Tibial artery (tissue), 4 donors: ENCODE data around the gene TEX264.
A peak's percentile ranks its signal among the peaks of the same experiment; 100 is the strongest.
"Not testable (repeated sequence)": the region's sequence is repeated elsewhere in the genome, so short reads cannot be mapped to it uniquely, and the experiment has no call there.

ENCODE experiments used
- DNase-seq, 2 donors: peaks; one replicate each; pipeline ENCODE4 v3.0.0-alpha.2; 2019
- H3K27ac ChIP-seq, 2 donors: fragments of 200-600 bp; sonication (generic) in 1 of 2; 1 replicate in 1 of 2; 2 replicates in 1 of 2; pipeline ENCODE4 v1.5.1; 2018 to 2019; ENCODE audit warnings: mild to moderate bottlenecking in 1 of 2
- H3K27me3 ChIP-seq, 2 donors: fragments of 200-600 bp; sonication (generic) in 1 of 2; one replicate each; pipeline versions ENCODE4 v1.5.1 to v1.6.0; 2016 to 2019
- H3K36me3 ChIP-seq, 3 donors: fragments of 200-600 bp; sonication (generic) in 2 of 3; one replicate each; pipeline ENCODE4 v1.5.1; 2016 to 2019; ENCODE audit warnings: mild to moderate bottlenecking in 2 of 3
- H3K4me1 ChIP-seq, 4 donors: fragments of 200-600 bp; sonication (generic) in 2 of 4; 1 replicate in 3 of 4; 2 replicates in 1 of 4; pipeline ENCODE4 v1.5.1; 2016 to 2019
- H3K4me3 ChIP-seq, 2 donors: fragments of 200-600 bp; sonication (generic) in 1 of 2; 1 replicate in 1 of 2; 2 replicates in 1 of 2; pipeline ENCODE4 v1.5.1; 2018 to 2019; ENCODE audit warnings: mild to moderate bottlenecking in 2 of 2
- H3K9me3 ChIP-seq, 3 donors: fragments of 200-600 bp; sonication (generic) in 1 of 3; one replicate each; pipeline ENCODE4 v1.5.1; 2016 to 2019
- intact Hi-C: fragments of 100-400 bp; cut with DNase I; formaldehyde crosslinking; loops from one replicate; pipeline ENCODE4 v1.15.0; 2023; ENCODE audit warnings: low total_unique reads
- TF ChIP-seq, protein P1 (sequence below), 2 experiments: fragments of 200-600 bp in 1 of 2; fragments of 450-650 bp in 1 of 2; IDR thresholded peaks; one replicate each; pipeline ENCODE4 v1.5.1; 2017 to 2019; ENCODE audit warnings: antibody characterized with exemption in 2 of 2, mild to moderate bottlenecking in 1 of 2, moderate library complexity in 1 of 2

TEX264 gene

DNA sequence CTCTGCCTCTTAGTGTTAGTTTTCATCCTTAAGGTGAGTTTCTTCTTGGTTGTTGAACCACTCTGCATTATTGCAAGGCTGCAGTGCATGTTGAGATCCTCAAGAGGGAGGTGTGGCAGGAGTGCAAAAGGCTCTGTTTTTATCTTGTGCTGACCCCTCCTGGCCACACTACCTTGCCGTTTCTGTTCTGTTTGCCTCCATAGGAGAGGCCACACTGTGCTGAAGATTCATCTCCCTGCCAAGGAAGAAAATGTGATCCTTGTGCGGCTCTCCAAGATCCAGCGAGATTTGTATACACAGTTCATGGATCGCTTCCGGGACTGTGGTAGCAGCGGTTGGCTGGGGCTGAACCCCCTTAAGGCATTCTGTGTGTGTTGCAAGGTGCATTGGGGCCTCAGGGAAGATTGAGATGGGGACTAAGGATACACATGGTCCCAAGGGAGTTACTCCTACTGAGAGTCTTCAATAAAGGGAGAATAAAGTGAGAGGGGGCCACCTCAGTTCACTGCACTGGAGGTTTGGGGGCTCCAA lies 33.0 kb upstream of the TEX264 start:
- Histone ChIP-seq H3K27ac (no peak overlapping the region), H3K36me3 (peaks cover 91 to 97% (median 96%) of the 10 kb centered on the region in 3 donors), H3K4me1 (no peaks in the 10 kb centered on the region), H3K27me3 (no peaks in the 10 kb centered on the region), H3K4me3 (no peak overlapping the region), H3K9me3 (no peaks in the 10 kb centered on the region)
- TF ChIP-seq, protein P1, sequence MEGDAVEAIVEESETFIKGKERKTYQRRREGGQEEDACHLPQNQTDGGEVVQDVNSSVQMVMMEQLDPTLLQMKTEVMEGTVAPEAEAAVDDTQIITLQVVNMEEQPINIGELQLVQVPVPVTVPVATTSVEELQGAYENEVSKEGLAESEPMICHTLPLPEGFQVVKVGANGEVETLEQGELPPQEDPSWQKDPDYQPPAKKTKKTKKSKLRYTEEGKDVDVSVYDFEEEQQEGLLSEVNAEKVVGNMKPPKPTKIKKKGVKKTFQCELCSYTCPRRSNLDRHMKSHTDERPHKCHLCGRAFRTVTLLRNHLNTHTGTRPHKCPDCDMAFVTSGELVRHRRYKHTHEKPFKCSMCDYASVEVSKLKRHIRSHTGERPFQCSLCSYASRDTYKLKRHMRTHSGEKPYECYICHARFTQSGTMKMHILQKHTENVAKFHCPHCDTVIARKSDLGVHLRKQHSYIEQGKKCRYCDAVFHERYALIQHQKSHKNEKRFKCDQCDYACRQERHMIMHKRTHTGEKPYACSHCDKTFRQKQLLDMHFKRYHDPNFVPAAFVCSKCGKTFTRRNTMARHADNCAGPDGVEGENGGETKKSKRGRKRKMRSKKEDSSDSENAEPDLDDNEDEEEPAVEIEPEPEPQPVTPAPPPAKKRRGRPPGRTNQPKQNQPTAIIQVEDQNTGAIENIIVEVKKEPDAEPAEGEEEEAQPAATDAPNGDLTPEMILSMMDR (IDR thresholded peaks at IDR 0.05): peak in 1 of 2 experiments; percentile 22
- intact Hi-C loops: no loop called here
- no peak for DNase-seq

DNA sequence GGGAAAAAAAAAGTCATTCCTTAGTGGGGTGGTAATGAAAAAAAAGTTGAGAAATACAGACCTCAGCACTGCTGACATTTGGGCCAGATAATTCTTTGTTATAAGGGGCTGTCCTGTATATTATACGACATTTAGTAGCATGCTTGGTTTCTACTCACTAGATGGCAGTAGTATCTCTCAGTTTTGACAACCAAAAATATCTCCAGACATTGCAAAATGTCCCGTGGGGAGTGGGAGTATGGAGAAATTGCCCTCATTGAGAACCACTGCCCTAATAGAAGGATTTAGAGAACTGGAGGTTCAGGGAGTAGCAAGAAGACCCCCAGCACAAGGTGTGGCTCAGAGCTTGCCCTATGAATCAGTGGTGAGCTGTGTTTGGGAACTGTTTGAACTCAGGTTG lies 28.6 kb upstream of the TEX264 start:
- Histone ChIP-seq H3K9me3 (no peaks in the 10 kb centered on the region), H3K27me3 (no peaks in the 10 kb centered on the region), H3K27ac (no peak overlapping the region), H3K36me3 (peaks cover 99 to 100% (median 99%) of the 10 kb centered on the region in 3 donors), H3K4me1 (no peaks in the 10 kb centered on the region), H3K4me3 (no peak overlapping the region)
- TF ChIP-seq, protein P1 (IDR thresholded peaks at IDR 0.05): no peak
- no peak for DNase-seq
- intact Hi-C loops: no loop called here

DNA sequence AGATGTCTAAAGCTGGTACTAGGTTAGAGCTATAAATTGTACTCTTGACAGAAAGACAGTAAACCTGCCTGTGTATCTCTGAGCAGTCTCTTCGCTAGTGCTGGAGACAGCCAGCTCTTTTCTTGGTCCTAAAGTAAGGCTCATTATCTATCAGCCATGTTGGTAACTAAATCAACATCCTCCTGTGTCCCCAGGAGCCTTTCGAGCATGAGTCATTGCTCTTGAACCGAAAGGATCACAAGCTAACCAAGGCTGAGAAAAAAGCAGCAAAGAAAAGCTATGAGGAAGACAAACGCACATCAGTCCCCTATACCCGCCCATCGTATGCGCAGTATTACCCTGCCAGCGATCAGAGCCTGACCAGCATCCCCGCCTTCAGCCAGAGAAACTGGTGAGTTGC lies 25.0 kb upstream of the TEX264 start:
- no peak for DNase-seq
- TF ChIP-seq, protein P1 (IDR thresholded peaks at IDR 0.05): no peak
- Histone ChIP-seq H3K36me3 (peaks cover 76 to 84% (median 83%) of the 10 kb centered on the region in 3 donors), H3K27me3 (no peaks in the 10 kb centered on the region), H3K27ac (no peak overlapping the region), H3K9me3 (no peaks in the 10 kb centered on the region), H3K4me3 (no peak overlapping the region), H3K4me1 (no peaks in the 10 kb centered on the region)
- intact Hi-C loops: no loop called here

DNA sequence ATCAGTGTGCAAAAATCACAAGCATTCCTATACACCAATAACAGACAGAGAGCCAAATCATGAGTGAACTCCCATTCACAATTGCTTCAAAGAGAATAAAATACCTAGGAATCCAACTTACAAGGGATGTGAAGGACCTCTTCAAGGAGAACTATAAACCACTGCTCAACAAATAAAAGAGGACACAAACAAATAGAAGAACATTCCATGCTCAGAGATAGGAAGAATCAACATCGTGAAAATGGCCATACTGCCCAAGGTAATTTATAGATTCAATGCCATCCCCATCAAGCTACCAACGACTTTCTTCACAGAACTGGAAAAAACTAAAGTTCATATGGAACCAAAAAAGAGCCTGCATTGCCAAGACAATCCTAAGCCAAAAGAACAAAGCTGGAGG lies 18.9 kb upstream of the TEX264 start:
- H3K4me1 ChIP-seq, intact Hi-C loops, H3K27ac ChIP-seq, DNase-seq, H3K27me3 ChIP-seq, H3K4me3 ChIP-seq, H3K9me3 ChIP-seq: not testable (repeated sequence)
- peaks cover 29 to 56% (median 49%) of the 10 kb centered on the region in 3 donors for H3K36me3 ChIP-seq

DNA sequence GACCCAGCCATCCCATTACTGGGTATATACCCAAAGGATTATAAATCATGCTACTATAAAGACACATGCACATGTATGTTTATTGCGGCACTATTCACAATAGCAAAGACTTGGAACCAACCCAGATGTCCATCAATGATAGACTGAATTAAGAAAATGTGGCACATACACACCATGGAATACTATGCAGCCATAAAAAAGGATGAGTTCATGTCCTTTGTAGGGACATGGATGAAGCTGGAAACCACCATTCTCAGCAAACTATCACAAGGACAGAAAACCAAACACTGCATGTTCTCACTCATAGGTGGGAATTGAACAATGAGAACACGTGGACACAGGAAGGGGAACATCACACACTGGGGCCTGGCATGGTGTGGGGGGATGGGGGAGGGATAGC lies 17.6 kb upstream of the TEX264 start:
- H3K4me1 ChIP-seq, H3K4me3 ChIP-seq, H3K27me3 ChIP-seq, H3K9me3 ChIP-seq, DNase-seq, intact Hi-C loops, H3K27ac ChIP-seq: not testable (repeated sequence)
- peaks cover 24 to 56% (median 49%) of the 10 kb centered on the region in 3 donors for H3K36me3 ChIP-seq

DNA sequence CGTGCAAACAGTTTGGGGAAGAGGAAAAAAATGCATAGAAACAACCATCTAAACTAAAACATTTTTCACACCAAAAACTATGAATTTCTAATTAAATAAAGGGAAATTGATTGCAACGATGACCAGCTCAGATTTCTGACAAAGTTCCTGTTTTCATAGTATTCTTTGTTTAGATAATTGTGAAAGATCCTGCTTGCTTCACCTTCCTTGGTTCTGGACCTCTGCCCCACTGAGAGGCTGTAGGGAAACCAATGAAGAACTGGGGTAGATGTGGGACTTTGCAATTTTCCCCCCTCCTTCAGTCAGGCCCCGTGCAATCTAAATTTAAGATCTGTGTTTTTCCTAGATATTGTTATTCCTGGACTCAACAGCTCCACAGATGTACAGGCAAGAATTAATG lies 13.8 kb upstream of the TEX264 start:
- intact Hi-C loops: no loop called here

More for the DNA sequence above, 13.8 kb upstream of the TEX264 start:
- DNase-seq: no peak
- Histone ChIP-seq H3K4me1 (no peaks in the 10 kb centered on the region), H3K4me3 (no peak overlapping the region), H3K36me3 (peaks cover 45 to 84% (median 68%) of the 10 kb centered on the region in 3 donors), H3K9me3 (no peaks in the 10 kb centered on the region), H3K27me3 (no peaks in the 10 kb centered on the region), H3K27ac (no peak overlapping the region)
- TF ChIP-seq, protein P1 (IDR thresholded peaks at IDR 0.05): no peak
